HEK293T (cell line): Measurements from ENCODE around the gene MBNL2.

ENCODE experiments used
- CTCF ChIA-PET: fragments of 350-600 bp; formaldehyde crosslinking; extraction: SDS; loops from one replicate; lab custom pipeline; 2021; ENCODE audit warnings: antibody characterized with exemption, inconsistent platforms; lab: Yijun Ruan, JAX
- POLR2A ChIA-PET: fragments of 350-600 bp; formaldehyde crosslinking; extraction: SDS; loops from one replicate; lab custom pipeline; 2020; ENCODE audit warnings: antibody characterized with exemption, inconsistent platforms; lab: Yijun Ruan, JAX
- DNase-seq: peaks from one replicate; pipeline ENCODE4 v3.0.0; 2012; ENCODE audit warnings: mixed read lengths; ENCODE audit errors: extremely low spot score
- ARNT ChIP-seq: fragments of 450-650 bp; IDR thresholded peaks from 2 replicates; pipeline ENCODE4 v1.6.1; 2017; ENCODE audit warnings: mild to moderate bottlenecking
- BHLHE40 ChIP-seq: fragments of 450-650 bp; IDR thresholded peaks from 2 replicates; pipeline ENCODE4 v1.6.1; 2016; ENCODE audit warnings: mild to moderate bottlenecking, moderate library complexity, borderline replicate concordance
- CTBP1 ChIP-seq: fragments of 450-650 bp; IDR thresholded peaks from 2 replicates; pipeline ENCODE4 v1.6.1; 2016; ENCODE audit warnings: borderline replicate concordance
- ELF4 ChIP-seq: fragments of 450-650 bp; IDR thresholded peaks from 2 replicates; pipeline ENCODE4 v1.6.1; 2017; ENCODE audit warnings: antibody characterized with exemption
- FOXA1 ChIP-seq: fragments of 450-650 bp; IDR thresholded peaks from 2 replicates; pipeline ENCODE4 v1.6.1; 2016; ENCODE audit warnings: mild to moderate bottlenecking
- FOXK2 ChIP-seq: fragments of 450-650 bp; IDR thresholded peaks from 2 replicates; pipeline ENCODE4 v1.6.1; 2016; ENCODE audit warnings: mild to moderate bottlenecking
- FOXM1 ChIP-seq: fragments of 450-650 bp; IDR thresholded peaks from 2 replicates; pipeline ENCODE4 v1.6.1; 2017; ENCODE audit warnings: mild to moderate bottlenecking, borderline replicate concordance
- HDGF ChIP-seq: fragments of 450-650 bp; IDR thresholded peaks from 2 replicates; pipeline ENCODE4 v1.6.1; 2017; ENCODE audit warnings: antibody characterized with exemption, borderline replicate concordance
- L3MBTL2 ChIP-seq: fragments of 450-650 bp; conservative IDR thresholded peaks from 2 replicates; pipeline ENCODE4 v1.6.1; 2016; ENCODE audit warnings: mild to moderate bottlenecking
- LEF1 ChIP-seq: fragments of 450-650 bp; IDR thresholded peaks from 2 replicates; pipeline ENCODE4 v1.6.1; 2017; ENCODE audit warnings: mild to moderate bottlenecking, borderline replicate concordance
- NFRKB ChIP-seq: fragments of 450-650 bp; IDR thresholded peaks from 2 replicates; pipeline ENCODE4 v1.6.1; 2016; ENCODE audit warnings: mild to moderate bottlenecking, moderate library complexity
- SP1 ChIP-seq: fragments of 450-650 bp; IDR thresholded peaks from 2 replicates; pipeline ENCODE4 v1.6.1; 2017
- SUZ12 ChIP-seq: fragments of 450-650 bp; IDR thresholded peaks from 2 replicates; pipeline ENCODE4 v1.6.1; 2016; ENCODE audit warnings: mild to moderate bottlenecking
- TARDBP ChIP-seq: fragments of 450-650 bp; IDR thresholded peaks from 2 replicates; pipeline ENCODE4 v1.6.1; 2016
- ZNF384 ChIP-seq: fragments of 450-650 bp; IDR thresholded peaks from 2 replicates; pipeline ENCODE4 v1.6.1; 2016
- TF ChIP-seq, protein P1 (sequence below): fragments of 450-650 bp; IDR thresholded peaks from 2 replicates; pipeline ENCODE4 v1.6.1; 2016

Gene MBNL2

DNA sequence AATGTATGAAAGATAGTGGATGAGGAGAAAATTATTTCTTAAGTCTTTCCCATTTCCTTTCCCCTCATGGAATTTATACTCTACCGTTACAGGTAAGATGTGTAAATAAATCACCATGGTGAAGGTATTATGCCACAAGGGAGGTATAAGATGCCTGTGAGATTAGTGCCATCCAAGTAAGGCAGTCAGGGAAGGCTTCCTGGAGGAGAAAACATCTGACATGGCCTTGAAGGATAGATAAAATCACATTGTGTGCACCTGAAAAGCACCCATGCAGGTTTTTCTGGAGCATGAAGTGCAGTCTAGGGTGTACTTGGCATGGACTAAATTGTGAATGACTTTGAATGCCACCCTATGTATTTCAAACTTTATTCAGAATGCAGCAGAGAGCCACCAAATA lies 15.3 kb downstream of the MBNL2 start:
- ChIA-PET CTCF (no interaction called here), POLR2A (no interaction called here)
- DNase-seq: no peak
- TF ChIP-seq NFRKB (no peak), HDGF (no peak), L3MBTL2 (no peak), FOXA1 (no peak), ZNF384 (no peak), ARNT (no peak), BHLHE40 (no peak), LEF1 (no peak), FOXM1 (no peak), FOXK2 (no peak), ELF4 (no peak), CTBP1 (no peak), SP1 (no peak), TARDBP (no peak), SUZ12 (no peak)
- TF ChIP-seq, protein P1, sequence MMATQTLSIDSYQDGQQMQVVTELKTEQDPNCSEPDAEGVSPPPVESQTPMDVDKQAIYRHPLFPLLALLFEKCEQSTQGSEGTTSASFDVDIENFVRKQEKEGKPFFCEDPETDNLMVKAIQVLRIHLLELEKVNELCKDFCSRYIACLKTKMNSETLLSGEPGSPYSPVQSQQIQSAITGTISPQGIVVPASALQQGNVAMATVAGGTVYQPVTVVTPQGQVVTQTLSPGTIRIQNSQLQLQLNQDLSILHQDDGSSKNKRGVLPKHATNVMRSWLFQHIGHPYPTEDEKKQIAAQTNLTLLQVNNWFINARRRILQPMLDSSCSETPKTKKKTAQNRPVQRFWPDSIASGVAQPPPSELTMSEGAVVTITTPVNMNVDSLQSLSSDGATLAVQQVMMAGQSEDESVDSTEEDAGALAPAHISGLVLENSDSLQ: no peak

DNA sequence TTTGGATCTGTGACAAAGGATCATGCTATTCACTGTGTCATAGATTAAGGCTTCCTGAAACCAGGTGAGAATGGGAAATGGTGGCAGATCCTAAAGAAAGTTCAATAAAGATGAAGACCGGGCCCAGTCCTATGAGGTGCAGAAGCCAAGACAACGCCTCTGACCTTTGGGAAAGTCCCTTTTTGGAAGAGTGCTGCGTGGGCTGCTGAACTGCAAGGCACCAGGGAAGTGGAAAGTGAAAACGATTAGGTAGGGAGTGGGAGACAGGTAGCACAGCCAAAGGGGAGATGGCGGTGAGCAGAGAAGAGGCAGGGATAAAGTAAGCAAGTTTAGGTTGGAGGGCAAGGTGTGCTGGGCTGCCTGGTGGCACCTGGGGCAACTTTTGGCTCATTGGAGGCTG lies 16.3 kb downstream of the MBNL2 start:
- TF ChIP-seq NFRKB: no peak
- TF ChIP-seq L3MBTL2: no peak
- no peak for TF ChIP-seq LEF1
- no peak for TF ChIP-seq HDGF
- TF ChIP-seq FOXA1: no peak
- no peak for TF ChIP-seq ELF4
- TF ChIP-seq TARDBP: no peak
- TF ChIP-seq ZNF384: no peak
- no peak for TF ChIP-seq FOXK2
- CTCF ChIA-PET: no interaction called here
- DNase-seq: no peak
- POLR2A ChIA-PET: no interaction called here

GRCh38 chr13:97238883-97239282 lies 16.8 kb downstream of the MBNL2 start:
- no peak for DNase-seq
- TF ChIP-seq BHLHE40: no peak
- no peak for TF ChIP-seq LEF1
- no peak for TF ChIP-seq NFRKB
- no peak for TF ChIP-seq FOXM1
- ChIA-PET CTCF (no interaction called here), POLR2A (no interaction called here)

- POLR2A ChIA-PET: no interaction called here
- no peak for DNase-seq
- no peak for TF ChIP-seq TARDBP
- no peak for TF ChIP-seq BHLHE40
- no peak for TF ChIP-seq FOXA1
- no peak for TF ChIP-seq L3MBTL2
- no peak for TF ChIP-seq SP1
- no peak for TF ChIP-seq ELF4
- no peak for TF ChIP-seq SUZ12
- TF ChIP-seq FOXM1: no peak
- no peak for TF ChIP-seq ARNT
- TF ChIP-seq CTBP1: no peak
- no peak for TF ChIP-seq LEF1
- CTCF ChIA-PET: no interaction called here
Measured at GRCh38 chr13:97239306-97239705, 17.2 kb downstream of the MBNL2 start.

GRCh38 chr13:97239943-97240787 lies 18.0 kb downstream of the MBNL2 start:
- no peak for DNase-seq
- POLR2A ChIA-PET: interaction anchor here (0.9 kb wide), 1 partner anchor 18 kb away, joined by 3 read pairs; the partner anchor contains the start of gene MBNL2
- CTCF ChIA-PET: no interaction called here
- no peak for TF ChIP-seq ZNF384
- TF ChIP-seq ARNT: no peak
- TF ChIP-seq NFRKB: no peak
- no peak for TF ChIP-seq SP1
- TF ChIP-seq L3MBTL2: no peak

GRCh38 chr13:97240788-97241734 lies 18.9 kb downstream of the MBNL2 start:
- DNase-seq: no peak
- ChIA-PET CTCF (no interaction called here), POLR2A (interaction anchor here (0.9 kb wide), 1 partner anchor 19 kb away, joined by 3 read pairs; the partner anchor contains the start of gene MBNL2)
- no peak for TF ChIP-seq SUZ12
- TF ChIP-seq LEF1: no peak
- TF ChIP-seq SP1: no peak
- no peak for TF ChIP-seq FOXA1
- TF ChIP-seq ELF4: no peak
- TF ChIP-seq HDGF: no peak
- no peak for TF ChIP-seq TARDBP
- no peak for TF ChIP-seq ZNF384
- TF ChIP-seq L3MBTL2: no peak
- no peak for TF ChIP-seq FOXK2
- no peak for TF ChIP-seq CTBP1
- TF ChIP-seq FOXM1: no peak
- TF ChIP-seq BHLHE40: no peak
- no peak for TF ChIP-seq ARNT
- TF ChIP-seq, protein P1: no peak
- no peak for TF ChIP-seq NFRKB
